MM.1S (cell line): ENCODE measurements around the gene PGM1.

Source experiments
- DNase-seq: peaks from one replicate; pipeline ENCODE4 v3.0.0-alpha.2; 2015
- H2AFZ ChIP-seq: fragments of 300-600 bp; sonication (generic); 2 replicates; pipeline ENCODE4 v1.6.0; 2016; ENCODE audit warnings: antibody characterized with exemption, low read length
- H3F3A ChIP-seq: fragments of 300-600 bp; sonication (generic); 2 replicates; pipeline ENCODE4 v1.6.1; 2016; ENCODE audit warnings: mild to moderate bottlenecking, antibody characterized with exemption, low read length, moderate library complexity, mixed read lengths; ENCODE audit not compliant: insufficient read depth
- H3K27ac ChIP-seq: fragments of 300-600 bp; sonication (generic); 2 replicates; pipeline ENCODE4 v1.5.1; 2016; ENCODE audit warnings: mild to moderate bottlenecking, low read length
- H3K27me3 ChIP-seq: fragments of 300-600 bp; sonication (generic); replicated peaks from 2 replicates; pipeline ENCODE4 v1.6.0; 2016; ENCODE audit warnings: low read length; ENCODE audit not compliant: insufficient read depth
- H3K36me3 ChIP-seq: fragments of 300-600 bp; sonication (generic); replicated peaks from 2 replicates; pipeline ENCODE4 v1.6.1; 2016; ENCODE audit warnings: mild to moderate bottlenecking, low read length, mixed read lengths; ENCODE audit not compliant: insufficient read depth
- H3K4me1 ChIP-seq: fragments of 300-600 bp; sonication (generic); 2 replicates; pipeline ENCODE4 v1.6.1; 2016; ENCODE audit warnings: low read length, mixed read lengths
- H3K4me2 ChIP-seq: fragments of 300-600 bp; sonication (generic); 2 replicates; pipeline ENCODE4 v1.6.0; 2016; ENCODE audit warnings: low read depth, low read length
- H3K4me3 ChIP-seq: fragments of 300-600 bp; sonication (generic); 2 replicates; pipeline ENCODE4 v1.5.1; 2016; ENCODE audit warnings: low read length, mixed read lengths
- H3K79me2 ChIP-seq: fragments of 300-600 bp; sonication (generic); 2 replicates; pipeline ENCODE4 v1.6.1; 2016; ENCODE audit warnings: mixed run types, low read length, mixed read lengths
- H3K9ac ChIP-seq: fragments of 300-600 bp; sonication (generic); 2 replicates; pipeline ENCODE4 v1.6.1; 2016; ENCODE audit warnings: low read length, mixed read lengths
- H3K9me2 ChIP-seq: fragments of 300-600 bp; sonication (generic); replicated peaks from 2 replicates; pipeline ENCODE4 v1.6.1; 2016; ENCODE audit warnings: mild to moderate bottlenecking, low read length, mixed read lengths; ENCODE audit not compliant: insufficient read depth
- H3K9me3 ChIP-seq: fragments of 300-600 bp; sonication (generic); replicated peaks from 2 replicates; pipeline ENCODE4 v1.6.1; 2016; ENCODE audit warnings: mild to moderate bottlenecking, low read length, mixed read lengths; ENCODE audit not compliant: insufficient read depth
- H4K20me1 ChIP-seq: fragments of 300-600 bp; sonication (generic); 2 replicates; pipeline ENCODE4 v1.6.1; 2016; ENCODE audit warnings: mild to moderate bottlenecking, low read length, moderate library complexity, mixed read lengths; ENCODE audit not compliant: insufficient read depth
- EZH2 ChIP-seq: fragments of 300-600 bp; sonication (generic); optimal IDR thresholded peaks from 2 replicates; pipeline ENCODE3; 2017; ENCODE audit warnings: low read depth, mild to moderate bottlenecking, antibody characterized with exemption, low read length, mixed read lengths
- EZH2phosphoT487 ChIP-seq: fragments of 300-600 bp; sonication (generic); IDR thresholded peaks from 2 replicates; pipeline ENCODE4 v1.6.1; 2018; ENCODE audit warnings: antibody characterized with exemption, low read length
- TF ChIP-seq, protein P1 (sequence below): fragments of 300-600 bp; sonication (generic); IDR thresholded peaks from 2 replicates; pipeline ENCODE4 v1.5.1; 2016; ENCODE audit warnings: antibody characterized with exemption, low read length, mixed read lengths

Gene PGM1

DNA sequence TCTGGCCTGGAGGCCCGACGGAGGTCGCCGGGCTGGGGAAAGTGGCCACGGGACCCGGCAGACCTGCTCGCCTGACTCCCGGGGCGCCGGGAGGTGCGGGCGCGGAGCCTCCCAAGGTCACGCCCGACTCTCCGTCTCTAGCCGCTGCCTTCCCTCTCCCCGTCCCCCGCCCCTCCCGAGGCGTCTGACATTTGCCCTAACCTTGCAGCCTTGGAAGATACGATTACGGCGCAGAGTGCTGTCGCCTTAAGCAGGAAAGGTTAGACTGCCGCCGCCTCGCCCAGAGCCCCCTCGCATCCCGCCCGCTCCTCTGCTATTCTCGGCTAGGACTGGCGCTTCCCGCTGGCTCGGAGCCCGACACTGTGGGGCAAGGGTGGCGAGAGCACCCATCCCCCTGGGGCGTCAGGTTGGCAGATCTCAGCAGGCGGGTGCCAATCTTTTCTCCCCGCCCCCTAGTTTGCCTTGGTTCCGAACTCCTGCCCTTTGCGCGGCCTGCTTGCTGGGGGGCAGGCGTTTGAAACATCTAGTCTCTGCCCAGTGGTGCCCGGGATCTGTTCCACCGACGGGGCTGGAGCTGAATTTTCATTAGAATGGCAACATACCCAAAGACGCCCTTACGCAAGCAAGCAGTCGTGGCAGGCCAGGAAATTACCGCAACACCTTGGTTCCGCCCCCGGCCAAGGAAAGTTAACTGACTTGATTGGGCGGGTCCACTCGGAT lies 835 bp downstream of the PGM1 start:
- H3K27me3 ChIP-seq = no peaks in the 10 kb centered on the region
- peak overlapping the region; percentile 76 for H3K27ac ChIP-seq
- peak overlapping the region; percentile 88 for H2AFZ ChIP-seq
- peak overlapping the region; percentile 85 for H3K4me3 ChIP-seq
- H3K79me2 ChIP-seq = peaks cover 28% of the 10 kb centered on the region
- no peaks in the 10 kb centered on the region for H3K36me3 ChIP-seq
- peak overlapping the region; percentile 79 for H3K9ac ChIP-seq
- no peaks in the 10 kb centered on the region for H3K9me2 ChIP-seq
- peaks cover 4% of the 10 kb centered on the region; the same call in 1 of the 2 replicates for H3F3A ChIP-seq
- no peaks in the 10 kb centered on the region for H4K20me1 ChIP-seq
- H3K9me3 ChIP-seq = no peaks in the 10 kb centered on the region
- H3K4me2 ChIP-seq = peak overlapping the region; percentile 81
- DNase-seq = peak; percentile 69
- TF ChIP-seq, protein P1, sequence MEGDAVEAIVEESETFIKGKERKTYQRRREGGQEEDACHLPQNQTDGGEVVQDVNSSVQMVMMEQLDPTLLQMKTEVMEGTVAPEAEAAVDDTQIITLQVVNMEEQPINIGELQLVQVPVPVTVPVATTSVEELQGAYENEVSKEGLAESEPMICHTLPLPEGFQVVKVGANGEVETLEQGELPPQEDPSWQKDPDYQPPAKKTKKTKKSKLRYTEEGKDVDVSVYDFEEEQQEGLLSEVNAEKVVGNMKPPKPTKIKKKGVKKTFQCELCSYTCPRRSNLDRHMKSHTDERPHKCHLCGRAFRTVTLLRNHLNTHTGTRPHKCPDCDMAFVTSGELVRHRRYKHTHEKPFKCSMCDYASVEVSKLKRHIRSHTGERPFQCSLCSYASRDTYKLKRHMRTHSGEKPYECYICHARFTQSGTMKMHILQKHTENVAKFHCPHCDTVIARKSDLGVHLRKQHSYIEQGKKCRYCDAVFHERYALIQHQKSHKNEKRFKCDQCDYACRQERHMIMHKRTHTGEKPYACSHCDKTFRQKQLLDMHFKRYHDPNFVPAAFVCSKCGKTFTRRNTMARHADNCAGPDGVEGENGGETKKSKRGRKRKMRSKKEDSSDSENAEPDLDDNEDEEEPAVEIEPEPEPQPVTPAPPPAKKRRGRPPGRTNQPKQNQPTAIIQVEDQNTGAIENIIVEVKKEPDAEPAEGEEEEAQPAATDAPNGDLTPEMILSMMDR = no peak
- TF ChIP-seq EZH2 = no peak
- TF ChIP-seq EZH2phosphoT487 = no peak
- H3K4me1 ChIP-seq = 0 out of 2 replicates have a peak, but pooled peaks cover 4% of the 10 kb centered on the region

DNA sequence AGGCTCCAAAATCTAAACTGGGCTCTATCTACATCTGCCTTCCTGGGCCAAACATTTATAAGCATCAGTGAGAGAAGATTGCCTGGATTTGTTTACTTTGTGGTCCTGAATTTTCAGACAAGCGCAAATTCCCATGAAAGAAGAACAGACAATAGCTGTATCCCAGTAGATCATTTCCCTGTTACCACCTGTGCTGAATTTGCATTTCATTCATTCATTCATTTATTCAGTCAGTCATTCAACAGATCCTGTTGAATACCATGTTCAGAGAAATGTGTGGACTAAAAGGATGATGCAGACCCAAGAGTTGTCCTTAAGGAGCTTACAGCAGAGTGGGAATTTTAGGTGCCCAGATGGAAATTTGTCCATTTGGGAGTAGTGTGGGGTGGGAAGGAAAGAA lies 2.2 kb downstream of the PGM1 start:
- Histone ChIP-seq H3K4me2 (no peak overlapping the region), H3K79me2 (peaks cover 34% of the 10 kb centered on the region), H3F3A (peaks cover 4% of the 10 kb centered on the region; the same call in 1 of the 2 replicates), H4K20me1 (no peaks in the 10 kb centered on the region), H3K27me3 (no peaks in the 10 kb centered on the region), H3K27ac (no peak overlapping the region), H2AFZ (no peak overlapping the region), H3K4me3 (no peak overlapping the region), H3K9me3 (no peaks in the 10 kb centered on the region), H3K4me1 (0 out of 2 replicates have a peak, but pooled peaks cover 4% of the 10 kb centered on the region), H3K9me2 (no peaks in the 10 kb centered on the region), H3K36me3 (no peaks in the 10 kb centered on the region), H3K9ac (no peak overlapping the region)
- DNase-seq = no peak
- TF ChIP-seq EZH2 (no peak), EZH2phosphoT487 (no peak)
- TF ChIP-seq, protein P1 = no peak

DNA sequence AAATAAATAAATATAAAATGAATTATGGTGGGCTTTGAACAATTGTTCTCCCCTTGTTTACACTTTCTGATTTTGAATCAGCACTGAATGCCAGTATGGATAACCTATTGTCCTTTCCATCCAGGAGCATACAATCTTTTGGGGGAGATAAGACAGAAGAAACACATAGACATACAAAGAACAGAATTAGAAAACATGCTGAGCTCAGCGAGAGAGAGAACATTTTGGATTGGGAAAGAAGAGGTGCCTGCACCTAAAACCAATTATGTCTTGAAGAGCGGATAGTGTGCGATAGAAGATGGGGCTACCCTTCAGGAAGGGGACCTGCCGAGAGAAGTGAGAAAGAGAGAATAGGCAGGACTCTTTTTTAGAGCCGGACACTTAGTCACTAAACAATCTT lies 6.6 kb downstream of the PGM1 start:
- Histone ChIP-seq H3K9me2 (no peaks in the 10 kb centered on the region), H3F3A (no peaks in the 10 kb centered on the region), H3K9me3 (no peaks in the 10 kb centered on the region), H3K9ac (no peak overlapping the region), H3K36me3 (no peaks in the 10 kb centered on the region), H3K4me2 (no peak overlapping the region), H3K79me2 (peaks cover 45% of the 10 kb centered on the region), H3K27ac (no peak overlapping the region), H2AFZ (no peak overlapping the region), H3K4me1 (no peaks in the 10 kb centered on the region), H3K27me3 (no peaks in the 10 kb centered on the region), H4K20me1 (no peaks in the 10 kb centered on the region), H3K4me3 (no peak overlapping the region)
- TF ChIP-seq EZH2 (no peak), EZH2phosphoT487 (no peak)
- TF ChIP-seq, protein P1 = no peak
- DNase-seq = no peak
